GM18870 (cell line): ENCODE measurements around the gene ZNF662.

Source experiments
- ATAC-seq: cut with Tn5 transposase; IDR thresholded peaks from one replicate; pipeline ENCODE4 v1.9.1; 2021; ENCODE audit warnings: moderate library complexity; ENCODE audit not compliant: unreplicated experiment

Gene ZNF662

GRCh38 chr3:42935472-42935871 is 29.5 kb downstream of the ZNF662 start:
- ATAC-seq, result no peak

GRCh38 chr3:42936157-42936981 is 30.4 kb downstream of the ZNF662 start:
- ATAC-seq, result no peak

GRCh38 chr3:42937334-42937733 is 31.4 kb downstream of the ZNF662 start:
- ATAC-seq, result no peak

GRCh38 chr3:42942693-42943092 is 36.8 kb downstream of the ZNF662 start:
- no peak for ATAC-seq

GRCh38 chr3:42946050-42946449 is 40.1 kb downstream of the ZNF662 start:
- no peak for ATAC-seq

GRCh38 chr3:42957573-42957972 is 51.6 kb downstream of the ZNF662 start:
- no peak for ATAC-seq

- no peak for ATAC-seq
These were observed 54.3 kb downstream of the ZNF662 start for GRCh38 chr3:42960282-42960681.

GRCh38 chr3:42960786-42961185 is 54.8 kb downstream of the ZNF662 start:
- ATAC-seq, result no peak

GRCh38 chr3:42961633-42962032 is 55.7 kb downstream of the ZNF662 start:
- ATAC-seq, result no peak

- ATAC-seq, result no peak
These were observed 57.3 kb downstream of the ZNF662 start for GRCh38 chr3:42963269-42963668.

- ATAC-seq, result no peak
These were observed 58.3 kb downstream of the ZNF662 start for GRCh38 chr3:42964266-42964665.
